HG02588 (cell line): ENCODE data around the gene TMED9.
A peak's percentile ranks its signal among the peaks of the same experiment; 100 is the strongest.

Experiments
- ATAC-seq: cut with Tn5 transposase; IDR thresholded peaks from one replicate; pipeline ENCODE4 v1.9.1; 2021; ENCODE audit warnings: mild to moderate bottlenecking, moderate library complexity; ENCODE audit not compliant: unreplicated experiment

The TMED9 gene

DNA sequence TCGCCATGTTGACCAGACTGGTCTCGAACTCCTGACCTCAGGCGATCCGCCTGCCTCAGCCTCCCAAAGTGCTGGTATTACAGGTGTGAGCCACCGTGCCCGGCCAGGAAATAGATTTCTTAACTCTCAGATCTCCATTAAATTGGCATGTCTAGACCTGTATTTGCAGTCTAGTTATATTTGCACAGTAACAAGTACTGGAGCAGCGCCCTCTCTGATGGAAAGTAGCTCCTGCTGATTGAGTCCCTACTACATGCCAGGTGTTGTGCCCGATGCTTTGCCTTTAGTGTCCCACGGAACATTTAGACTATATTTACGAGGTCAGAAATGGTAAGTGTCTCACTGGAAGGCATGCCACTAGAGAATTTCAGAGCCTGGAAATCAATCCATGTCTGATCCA lies 15.8 kb upstream of the TMED9 start:
- ATAC-seq: no peak

- ATAC-seq: no peak
Observed at GRCh38 chr5:177578316-177578715, 13.7 kb upstream of the TMED9 start.

DNA sequence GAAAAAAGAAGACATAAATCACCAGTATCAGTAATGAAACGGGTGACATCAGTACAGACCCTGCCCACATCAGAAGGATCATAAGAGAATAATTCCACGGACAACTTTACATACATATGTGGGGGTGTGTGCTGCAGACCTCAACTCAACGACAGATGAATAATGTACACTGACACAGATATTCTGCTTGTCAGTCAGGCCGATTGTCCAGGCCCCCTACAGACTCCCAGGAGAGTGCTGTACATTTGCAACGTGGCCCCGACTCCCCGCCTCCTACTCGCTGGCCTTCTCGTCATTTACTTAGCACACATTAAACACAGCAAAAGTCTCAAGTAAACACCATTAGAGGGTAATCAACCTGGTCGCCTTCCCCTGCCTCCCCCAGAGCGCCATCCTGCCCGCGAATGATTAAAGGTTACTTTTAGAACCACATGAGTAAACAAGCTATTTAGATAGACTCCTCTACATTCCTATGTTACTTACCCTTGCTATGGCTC lies 3.5 kb upstream of the TMED9 start:
- ATAC-seq: no peak

GRCh38 chr5:177590406-177590805 lies 1.6 kb upstream of the TMED9 start:
- ATAC-seq: no peak

DNA sequence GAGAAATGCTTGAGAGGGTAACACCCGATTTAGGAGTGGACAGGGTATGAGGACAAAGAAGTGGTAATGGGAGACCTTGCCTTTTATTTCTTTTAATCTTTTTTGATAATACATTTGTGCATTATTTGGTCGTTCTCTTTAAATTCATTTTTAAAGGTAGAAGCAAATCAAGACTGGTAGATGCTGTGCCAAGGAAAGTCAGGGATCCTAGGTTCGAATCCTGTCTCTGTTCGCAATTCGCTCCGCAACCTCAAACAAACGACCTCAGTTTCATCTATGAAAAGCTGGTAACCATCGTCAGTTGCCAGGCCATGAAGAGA lies 353 bp upstream of the TMED9 start:
- ATAC-seq: no peak

DNA sequence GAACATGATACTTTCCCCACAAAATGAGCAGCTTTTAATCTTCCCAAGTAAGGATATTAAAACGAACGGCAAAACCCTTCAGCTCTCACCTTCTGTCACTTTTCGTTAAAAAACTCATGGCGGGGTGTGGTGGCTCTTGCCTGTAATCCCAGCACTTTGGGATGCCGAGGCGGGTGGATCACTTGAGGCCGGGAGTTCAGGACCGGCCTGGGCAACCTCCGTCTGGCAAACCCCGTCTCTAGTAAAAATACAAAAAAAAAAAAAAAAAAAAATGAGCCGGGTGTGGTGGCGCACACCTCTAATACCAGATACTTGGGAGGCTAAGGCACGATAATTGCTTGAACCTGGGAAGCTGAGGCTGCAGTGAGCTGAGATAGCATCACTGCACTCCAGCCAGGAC lies 902 bp downstream of the TMED9 start:
- ATAC-seq: no peak

DNA sequence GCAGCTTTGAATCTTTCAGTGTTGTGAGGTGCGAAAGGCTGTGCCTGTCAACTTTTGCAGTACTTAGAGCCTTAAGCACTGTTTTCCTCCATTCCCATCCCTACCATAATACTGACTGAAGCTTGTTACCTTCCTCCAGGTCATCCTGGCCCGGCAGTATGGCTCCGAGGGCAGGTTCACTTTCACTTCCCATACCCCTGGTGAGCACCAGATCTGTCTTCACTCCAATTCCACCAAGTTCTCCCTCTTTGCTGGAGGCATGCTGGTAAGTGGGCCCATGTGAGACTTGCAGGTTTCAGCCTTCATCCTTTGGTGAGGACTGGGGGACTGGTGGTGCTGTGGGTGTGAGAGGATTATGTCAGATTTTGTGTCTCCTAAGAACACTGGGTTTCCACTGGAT lies 1.5 kb downstream of the TMED9 start:
- no peak for ATAC-seq

GRCh38 chr5:177594071-177594470 lies 2.1 kb downstream of the TMED9 start:
- no peak for ATAC-seq

DNA sequence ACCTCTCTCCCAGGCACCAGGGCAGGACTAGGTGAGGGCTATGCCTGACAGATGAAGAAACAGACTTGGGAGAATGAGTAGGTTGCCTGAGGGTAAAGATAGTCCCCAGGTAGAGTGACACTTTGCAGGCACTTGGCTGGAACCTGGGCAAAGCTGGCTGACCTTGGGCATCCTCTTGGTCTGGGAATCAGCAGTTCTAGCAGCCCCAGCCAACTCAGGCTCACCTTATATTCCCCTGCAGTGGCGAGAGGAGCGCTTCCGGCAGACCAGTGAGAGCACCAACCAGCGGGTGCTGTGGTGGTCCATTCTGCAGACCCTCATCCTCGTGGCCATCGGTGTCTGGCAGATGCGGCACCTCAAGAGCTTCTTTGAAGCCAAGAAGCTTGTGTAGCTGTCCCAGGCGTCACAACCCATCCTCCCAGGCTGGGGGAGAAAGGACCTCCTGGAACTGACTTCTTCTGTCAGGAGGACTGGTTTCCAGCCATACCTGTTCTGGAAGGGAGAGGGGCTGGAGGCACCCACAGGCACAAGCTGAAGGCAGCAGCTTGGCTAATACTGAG lies 3.1 kb downstream of the TMED9 start:
- no peak for ATAC-seq

GRCh38 chr5:177595991-177596774 lies 4.2 kb downstream of the TMED9 start:
- ATAC-seq: no peak

- no peak for ATAC-seq
Observed at GRCh38 chr5:177596775-177597238, 4.8 kb downstream of the TMED9 start.

GRCh38 chr5:177598477-177598876 lies 6.5 kb downstream of the TMED9 start:
- ATAC-seq: no peak

GRCh38 chr5:177599731-177600507 lies 7.9 kb downstream of the TMED9 start, which contains the start of gene B4GALT7:
Gene B4GALT7, plus strand, starts transcription at chr5:177600132. Its CDS starts 79 bp downstream, at chr5:177600211.
- ATAC-seq: peak; percentile 87

- no peak for ATAC-seq
Observed at GRCh38 chr5:177600508-177601018, 8.6 kb downstream of the TMED9 start.

GRCh38 chr5:177601126-177601525 lies 9.1 kb downstream of the TMED9 start:
- no peak for ATAC-seq

DNA sequence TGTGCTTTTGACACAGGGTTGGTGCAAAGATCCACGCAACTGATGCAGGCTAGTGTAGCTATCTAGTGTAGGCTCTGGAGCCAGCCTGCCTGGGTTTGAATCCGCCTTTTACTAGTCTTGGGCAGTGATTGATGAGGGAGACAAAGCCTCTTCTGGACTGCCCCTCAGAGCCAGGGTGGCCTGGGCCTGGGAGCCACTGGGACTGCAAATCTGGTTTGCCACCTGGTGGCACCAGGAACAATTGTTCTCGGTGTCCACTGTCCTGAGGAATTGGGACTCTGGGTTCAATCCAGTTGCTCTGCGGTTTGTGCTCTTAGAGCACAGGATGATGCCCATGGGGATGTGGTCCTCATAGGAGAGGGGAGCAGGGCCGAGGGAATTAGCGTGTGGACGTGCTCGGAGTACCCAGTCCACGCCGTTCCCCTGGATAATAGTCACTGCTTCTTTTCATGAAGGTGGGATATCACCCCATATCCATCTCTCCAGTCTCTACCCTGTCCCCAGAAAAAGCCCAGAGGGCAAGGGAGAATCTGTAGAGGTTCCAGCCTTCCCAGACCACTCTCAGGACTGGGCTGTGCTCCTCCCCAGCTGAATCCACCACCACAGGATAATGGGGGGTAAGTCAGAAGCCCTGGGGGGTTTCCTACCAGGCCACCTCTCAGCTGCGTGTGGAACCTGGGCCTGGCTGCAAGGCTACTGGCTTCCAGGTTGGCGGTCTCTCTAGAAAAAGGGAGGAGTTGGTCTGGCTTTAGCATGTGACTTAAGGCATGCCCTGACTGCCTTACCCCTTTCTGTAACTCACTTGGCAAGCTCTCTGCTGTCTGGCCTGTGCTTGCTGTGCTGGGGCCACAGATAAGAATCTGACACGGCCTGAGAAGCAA lies 9.8 kb downstream of the TMED9 start:
- ATAC-seq: no peak

DNA sequence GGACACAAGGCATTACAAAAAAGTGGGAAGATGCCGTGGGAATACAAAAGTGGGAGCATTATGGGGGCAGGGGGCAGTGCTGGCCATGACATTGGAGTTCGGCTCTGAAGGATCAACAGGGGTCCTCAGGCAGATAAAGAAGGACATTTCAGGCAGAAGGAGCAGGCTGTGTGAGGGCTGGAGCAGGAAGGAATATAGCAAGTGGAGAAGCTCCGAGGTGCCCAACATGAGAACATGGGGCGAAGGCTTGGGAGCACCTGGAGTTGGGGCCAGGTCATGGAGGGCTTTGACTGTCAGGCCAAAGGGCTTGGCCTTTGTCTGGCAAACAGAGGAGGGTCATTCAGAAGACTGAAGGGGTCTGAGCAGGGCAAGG lies 10.4 kb downstream of the TMED9 start:
- ATAC-seq: no peak

GRCh38 chr5:177603631-177604030 lies 11.6 kb downstream of the TMED9 start:
- ATAC-seq: no peak

- ATAC-seq: no peak
Observed at GRCh38 chr5:177604116-177604521, 12.1 kb downstream of the TMED9 start.

GRCh38 chr5:177604656-177605055 lies 12.7 kb downstream of the TMED9 start:
- no peak for ATAC-seq

DNA sequence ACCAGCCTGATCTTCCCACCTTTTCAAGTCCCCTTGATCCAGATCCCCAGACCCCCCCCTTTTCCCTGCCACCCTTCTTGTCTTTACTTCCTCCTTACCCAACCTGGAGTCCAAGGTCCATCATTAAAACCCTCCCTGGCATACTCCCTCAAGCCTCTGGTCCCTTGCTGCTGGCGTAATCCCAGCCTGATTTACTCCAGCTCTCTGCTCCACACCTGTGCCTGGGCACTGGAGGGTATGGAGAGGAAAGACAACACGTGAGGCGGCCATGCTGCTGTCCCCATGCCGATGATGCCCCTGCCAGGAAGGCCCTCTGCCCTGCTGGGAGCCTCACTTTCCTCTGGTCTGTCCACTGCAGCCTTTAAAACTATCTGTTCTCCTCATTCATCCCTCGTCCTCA lies 13.1 kb downstream of the TMED9 start:
- no peak for ATAC-seq
